ENCODE results near the gene GABRG3.

GABRG3 gene

GRCh38 chr15:27576576-27576975 lies 605.6 kb downstream of the GABRG3 start:
- no peak for DNase-seq (ENCODE audit: low spot score)

- DNase-seq (ENCODE audit: low spot score) = no peak
Observed at GRCh38 chr15:27579738-27580137, 608.8 kb downstream of the GABRG3 start.

GRCh38 chr15:27582726-27583410 lies 611.9 kb downstream of the GABRG3 start:
- no peak for DNase-seq (ENCODE audit: low spot score)

- DNase-seq (ENCODE audit: low spot score) = no peak
Observed at GRCh38 chr15:27583651-27584050, 612.7 kb downstream of the GABRG3 start.

- DNase-seq (ENCODE audit: low spot score) = no peak
Observed at GRCh38 chr15:27585041-27585640, 614.2 kb downstream of the GABRG3 start.

GRCh38 chr15:27587810-27588209 lies 616.8 kb downstream of the GABRG3 start:
- no peak for DNase-seq (ENCODE audit: low spot score)

GRCh38 chr15:27589260-27589659 lies 618.3 kb downstream of the GABRG3 start:
- no peak for DNase-seq (ENCODE audit: low spot score)

- no peak for DNase-seq (ENCODE audit: low spot score)
Observed at GRCh38 chr15:27589782-27590181, 618.8 kb downstream of the GABRG3 start.

All from cerebellar cortex (tissue), 1 donor.